ENCODE results near the gene IGFBPL1. TPM values are rescaled to one million over a fixed set of nuclear protein-coding genes. Genes with fewer than 3 reads are reported as not detected.

The IGFBPL1 gene
- total and polyA plus RNA-seq, 8 donors, result 0.12 to 2.2 (median 0.72) TPM

DNA sequence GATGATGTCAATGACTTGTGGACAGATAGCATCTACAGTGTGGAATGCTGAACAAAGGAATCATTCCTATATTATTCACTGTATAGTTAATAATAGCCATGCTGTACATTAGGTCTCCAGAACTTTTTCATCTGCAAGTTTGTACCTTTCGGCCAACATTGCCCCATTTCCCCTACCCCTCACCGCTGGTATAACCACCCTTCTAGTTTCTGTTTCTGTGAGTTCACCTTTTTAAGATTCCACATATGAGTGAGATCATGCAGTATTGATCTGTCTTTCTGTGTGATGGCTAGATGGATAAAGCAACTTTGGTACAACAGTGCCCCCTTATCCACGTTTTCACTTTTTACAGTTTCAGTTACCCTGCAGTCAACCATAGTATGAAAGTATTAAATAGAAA is 50.6 kb downstream of the IGFBPL1 start:
- FAIRE-seq (no peak), ATAC-seq (no peak), DNase-seq (no peak)
- no peaks in the 10 kb centered on the region for H3K9me3 ChIP-seq
- H3K4me1 ChIP-seq, result no peaks in the 10 kb centered on the region
- H3K27me3 ChIP-seq, result no peaks in the 10 kb centered on the region
- intact Hi-C loops (cut with DNase I), result no loop called here
- H3K27ac ChIP-seq, result no peak overlapping the region
- TF ChIP-seq, protein P1, sequence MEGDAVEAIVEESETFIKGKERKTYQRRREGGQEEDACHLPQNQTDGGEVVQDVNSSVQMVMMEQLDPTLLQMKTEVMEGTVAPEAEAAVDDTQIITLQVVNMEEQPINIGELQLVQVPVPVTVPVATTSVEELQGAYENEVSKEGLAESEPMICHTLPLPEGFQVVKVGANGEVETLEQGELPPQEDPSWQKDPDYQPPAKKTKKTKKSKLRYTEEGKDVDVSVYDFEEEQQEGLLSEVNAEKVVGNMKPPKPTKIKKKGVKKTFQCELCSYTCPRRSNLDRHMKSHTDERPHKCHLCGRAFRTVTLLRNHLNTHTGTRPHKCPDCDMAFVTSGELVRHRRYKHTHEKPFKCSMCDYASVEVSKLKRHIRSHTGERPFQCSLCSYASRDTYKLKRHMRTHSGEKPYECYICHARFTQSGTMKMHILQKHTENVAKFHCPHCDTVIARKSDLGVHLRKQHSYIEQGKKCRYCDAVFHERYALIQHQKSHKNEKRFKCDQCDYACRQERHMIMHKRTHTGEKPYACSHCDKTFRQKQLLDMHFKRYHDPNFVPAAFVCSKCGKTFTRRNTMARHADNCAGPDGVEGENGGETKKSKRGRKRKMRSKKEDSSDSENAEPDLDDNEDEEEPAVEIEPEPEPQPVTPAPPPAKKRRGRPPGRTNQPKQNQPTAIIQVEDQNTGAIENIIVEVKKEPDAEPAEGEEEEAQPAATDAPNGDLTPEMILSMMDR (IDR thresholded peaks at IDR 0.05), result no peak
- WGBS, 2 donors, result 60 to 67% methylated on average over 3 of the region's 3 CpGs
- no peaks in the 10 kb centered on the region for H3K36me3 ChIP-seq
- no peak overlapping the region for H3K4me3 ChIP-seq

DNA sequence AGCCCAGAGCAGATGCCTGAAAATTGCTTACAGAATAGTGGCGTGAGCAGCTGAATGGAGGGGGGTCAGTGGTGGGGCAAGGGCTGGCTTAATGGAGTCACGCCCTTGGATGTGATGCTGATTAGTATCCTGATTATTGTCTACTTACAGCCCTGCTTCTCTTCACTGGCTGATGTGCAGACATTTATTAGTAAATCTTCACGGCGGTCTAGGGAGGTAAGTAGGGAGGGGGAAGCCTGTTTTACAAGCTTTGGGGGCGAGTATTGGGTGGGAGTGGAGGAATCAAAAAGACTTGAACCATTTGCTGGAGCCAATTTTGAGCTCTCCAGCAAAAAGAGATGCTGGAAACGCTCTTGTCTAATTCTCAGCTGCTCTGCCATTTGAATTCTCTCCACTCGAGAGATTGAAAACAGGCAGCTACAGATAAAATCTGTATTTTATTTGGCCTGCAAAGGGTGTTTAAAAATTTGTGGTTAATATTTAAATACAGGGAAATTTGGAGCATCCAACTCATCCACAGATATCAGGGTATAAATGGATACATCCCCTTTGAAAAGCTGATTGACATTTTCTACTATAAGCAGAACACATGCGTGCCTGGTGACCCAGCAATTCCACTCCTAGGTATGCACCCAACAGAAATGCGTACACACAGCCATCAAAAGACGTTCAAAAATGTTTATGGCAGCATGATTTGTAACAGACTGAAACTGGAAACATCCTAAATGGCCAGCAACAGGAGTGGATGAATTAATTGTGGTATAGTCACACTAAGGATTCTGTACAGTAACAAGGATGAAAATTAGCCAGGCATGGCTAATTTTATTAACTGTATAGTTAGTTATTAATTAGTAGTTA is 51.3 kb downstream of the IGFBPL1 start:
- Histone ChIP-seq H3K27ac (no peak overlapping the region), H3K27me3 (no peaks in the 10 kb centered on the region), H3K36me3 (no peaks in the 10 kb centered on the region), H3K4me3 (no peak overlapping the region), H3K9me3 (no peaks in the 10 kb centered on the region), H3K4me1 (no peaks in the 10 kb centered on the region)
- WGBS, 2 donors, result 72 to 79% methylated on average over 10 of the region's 10 CpGs
- ATAC-seq (no peak), FAIRE-seq (no peak), DNase-seq (no peak)
- TF ChIP-seq, protein P1 (IDR thresholded peaks at IDR 0.05), result no peak
- intact Hi-C loops (cut with DNase I), result no loop called here

DNA sequence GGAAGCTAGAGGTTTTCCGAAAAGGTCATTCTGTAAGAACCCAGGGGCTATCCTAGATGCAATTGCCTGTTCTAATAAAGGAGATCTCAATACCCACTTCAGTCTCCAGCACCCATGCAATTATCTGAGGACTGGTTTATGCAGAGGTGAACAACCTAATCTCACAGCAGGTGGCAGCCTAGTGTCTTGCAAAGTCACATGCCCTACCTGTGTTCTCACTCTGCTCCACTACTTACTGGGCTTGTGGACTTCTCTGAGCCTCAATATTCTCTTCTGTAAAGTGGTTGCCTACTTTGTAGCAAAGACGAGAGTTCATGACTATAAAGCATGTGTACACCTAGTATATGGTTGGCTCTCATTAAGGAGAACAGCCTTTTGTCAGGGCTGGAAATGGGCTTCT is 52.8 kb downstream of the IGFBPL1 start:
- Histone ChIP-seq H3K9me3 (no peaks in the 10 kb centered on the region), H3K27ac (no peak overlapping the region), H3K36me3 (no peaks in the 10 kb centered on the region), H3K27me3 (no peaks in the 10 kb centered on the region), H3K4me3 (no peak overlapping the region), H3K4me1 (no peaks in the 10 kb centered on the region)
- peak; percentile 80 to 99 (median 96) for ATAC-seq
- 47 to 50% methylated on average over 2 of the region's 2 CpGs for WGBS, 2 donors
- peak in 3 of 6 donors; percentile 41 to 54 (median 41) for DNase-seq
- FAIRE-seq, result no peak
- TF ChIP-seq, protein P1 (IDR thresholded peaks at IDR 0.05), result peak in 2 of 4 donors; percentile 25 to 27
- intact Hi-C loops (cut with DNase I), result no loop called here

DNA sequence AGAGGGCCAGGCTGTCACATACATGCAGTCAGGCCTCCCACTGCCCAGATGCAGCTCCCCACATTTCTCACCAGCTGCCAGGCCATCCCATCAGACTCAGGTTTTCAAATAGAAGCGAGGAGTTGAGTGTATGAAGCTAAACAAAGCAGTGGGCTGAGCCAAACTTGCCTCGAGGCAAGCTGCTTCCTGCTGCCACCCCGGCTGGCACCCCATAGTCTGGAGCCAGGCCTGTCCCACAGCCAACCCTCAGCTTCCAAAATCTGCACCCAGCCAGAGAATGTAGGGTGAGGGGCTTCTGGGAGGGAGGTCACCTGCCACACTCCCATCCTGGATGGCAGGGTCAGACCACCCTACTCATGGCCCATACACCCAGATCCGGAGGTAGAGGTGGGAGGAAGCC is 54.1 kb downstream of the IGFBPL1 start:
- WGBS, 2 donors, result 53 to 63% methylated on average over 4 of the region's 4 CpGs
- DNase-seq, result no peak
- no peaks in the 10 kb centered on the region for H3K36me3 ChIP-seq

More for the DNA sequence above, 54.1 kb downstream of the IGFBPL1 start:
- no peak overlapping the region for H3K4me3 ChIP-seq
- TF ChIP-seq, protein P1 (IDR thresholded peaks at IDR 0.05), result no peak
- no peaks in the 10 kb centered on the region for H3K4me1 ChIP-seq
- H3K27me3 ChIP-seq, result no peaks in the 10 kb centered on the region
- intact Hi-C loops (cut with DNase I), result no loop called here
- ATAC-seq (no peak), FAIRE-seq (no peak)
- H3K27ac ChIP-seq, result no peak overlapping the region
- H3K9me3 ChIP-seq, result no peaks in the 10 kb centered on the region
